Ammon's horn (tissue), 1 donor: ENCODE measurements around the gene HPCAL4.

Experiments
- DNase-seq: peaks from one replicate; pipeline ENCODE4 v3.0.0-alpha.2; 2016; ENCODE audit warnings: low spot score

HPCAL4 gene

GRCh38 chr1:39691383-39692151, at the start of gene HPCAL4:
Gene HPCAL4, minus strand, starts transcription at chr1:39691433. Its CDS starts 6,830 bp downstream, at chr1:39684603.
- DNase-seq: peak; percentile 93

GRCh38 chr1:39738622-39739366, 47.6 kb upstream of the HPCAL4 start, which contains the start of gene PPIE:
Gene PPIE, plus strand, starts transcription at chr1:39738882. Its CDS starts 19 bp downstream, at chr1:39738901.
- DNase-seq: peak; percentile 96

GRCh38 chr1:39737546-39738169, 46.4 kb upstream of the HPCAL4 start:
- no peak for DNase-seq

- DNase-seq: no peak
These were observed 44.5 kb upstream of the HPCAL4 start for GRCh38 chr1:39735731-39736130.

GRCh38 chr1:39733161-39733560, 41.9 kb upstream of the HPCAL4 start:
- peak; percentile 61 for DNase-seq

- no peak for DNase-seq
These were observed 41.5 kb upstream of the HPCAL4 start for GRCh38 chr1:39732730-39733129.

GRCh38 chr1:39729842-39730241, 38.6 kb upstream of the HPCAL4 start:
- no peak for DNase-seq

GRCh38 chr1:39729030-39729429, 37.8 kb upstream of the HPCAL4 start:
- DNase-seq: no peak

DNA sequence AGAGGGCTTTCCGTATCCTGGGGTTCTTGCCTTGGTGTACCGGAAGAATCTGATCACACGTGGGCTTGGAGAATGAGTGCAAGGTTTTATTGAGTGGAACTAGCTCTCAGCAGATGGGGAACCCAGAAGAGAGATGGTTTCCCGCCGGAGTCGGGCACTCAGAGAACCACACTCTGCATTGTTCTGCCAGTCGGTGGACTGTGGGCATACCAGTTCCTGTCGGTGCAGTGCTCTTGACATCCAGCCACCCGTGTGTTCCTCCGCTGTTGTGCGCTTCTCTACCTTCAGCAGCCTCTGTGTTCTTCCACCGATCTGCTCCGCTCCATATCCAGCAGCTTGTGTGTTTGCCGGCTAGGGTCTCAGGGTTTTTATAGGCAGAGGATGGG, 36.7 kb upstream of the HPCAL4 start:
- DNase-seq: no peak

DNA sequence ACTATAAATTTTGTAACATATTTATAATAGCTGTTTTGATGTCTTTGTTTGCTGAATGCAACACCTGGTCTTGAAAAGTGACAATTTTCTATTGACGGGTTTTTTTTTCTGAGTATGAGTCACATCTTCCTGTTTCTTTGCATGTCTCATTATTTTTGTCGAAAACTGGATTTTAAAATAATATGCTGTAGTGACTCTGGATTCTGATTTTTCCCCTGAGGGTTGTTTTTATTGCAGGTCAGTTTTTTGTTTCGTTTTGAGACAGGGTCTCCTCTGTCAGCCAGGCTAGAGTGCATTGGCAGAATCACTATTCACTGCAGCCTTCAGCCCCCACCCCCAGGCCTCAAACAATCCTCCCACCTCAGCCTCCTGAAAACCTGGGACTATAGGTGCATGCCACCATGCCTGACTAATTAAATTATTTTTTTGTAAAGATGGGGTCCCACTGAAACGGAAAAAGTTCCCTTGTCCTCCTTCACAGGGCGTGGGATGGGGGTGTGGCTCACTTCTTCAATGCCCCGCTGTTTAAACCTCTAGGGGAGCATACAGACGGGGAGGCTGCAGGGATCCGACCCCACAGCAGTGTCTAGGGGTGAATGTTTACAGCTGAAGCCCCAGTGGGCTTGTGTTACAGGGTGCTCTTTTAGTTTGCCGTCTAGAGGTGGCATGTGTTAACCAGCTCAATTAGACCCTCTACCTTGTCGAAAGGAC, 36.1 kb upstream of the HPCAL4 start:
- DNase-seq: no peak

- no peak for DNase-seq
These were observed 35.4 kb upstream of the HPCAL4 start for GRCh38 chr1:39726600-39726999.

GRCh38 chr1:39722495-39722894, 31.3 kb upstream of the HPCAL4 start:
- DNase-seq: no peak

- DNase-seq: no peak
These were observed 30.4 kb upstream of the HPCAL4 start for GRCh38 chr1:39721664-39722063.

- no peak for DNase-seq
These were observed 29.1 kb upstream of the HPCAL4 start for GRCh38 chr1:39720094-39720999.

GRCh38 chr1:39717809-39718208, 26.6 kb upstream of the HPCAL4 start:
- no peak for DNase-seq

DNA sequence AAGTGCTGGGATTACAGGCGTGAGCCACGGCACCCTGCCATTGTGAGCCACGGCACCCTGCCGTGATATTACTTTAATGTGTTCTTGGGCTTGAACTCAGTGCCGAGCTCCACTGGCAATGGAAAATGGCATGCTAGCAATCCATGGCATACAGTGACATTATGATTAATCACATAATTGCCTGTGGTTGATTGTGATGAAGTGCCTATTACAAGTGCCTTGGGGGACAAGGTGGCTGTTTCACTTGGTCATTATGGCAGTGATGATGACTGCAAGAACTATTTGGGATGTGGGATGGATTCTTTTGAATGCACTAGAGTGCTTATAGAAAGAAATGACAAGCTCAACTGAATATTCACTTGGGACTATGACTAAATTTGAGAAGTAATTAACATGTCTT, 22.3 kb upstream of the HPCAL4 start:
- DNase-seq: no peak

DNA sequence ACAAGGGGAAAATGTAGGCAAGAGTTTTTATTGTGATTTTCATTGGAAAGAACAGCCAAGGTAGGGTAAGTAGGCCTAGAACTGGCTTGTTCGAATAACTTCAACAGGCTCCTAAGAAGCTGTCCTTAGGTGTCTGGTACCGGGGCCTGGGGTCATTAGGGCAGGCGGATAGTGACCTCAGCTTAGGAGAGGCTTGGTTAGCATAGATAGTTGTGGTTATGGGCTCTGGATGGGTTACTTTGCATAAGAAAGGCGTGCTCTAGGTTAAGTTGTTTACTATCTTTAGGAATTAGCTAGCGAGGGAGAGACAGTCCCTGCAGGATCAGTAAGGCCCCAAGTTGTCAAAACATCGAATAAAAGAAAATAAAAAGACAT, 20.7 kb upstream of the HPCAL4 start:
- DNase-seq: no peak

- DNase-seq: no peak
These were observed 20.1 kb upstream of the HPCAL4 start for GRCh38 chr1:39711104-39711965.

DNA sequence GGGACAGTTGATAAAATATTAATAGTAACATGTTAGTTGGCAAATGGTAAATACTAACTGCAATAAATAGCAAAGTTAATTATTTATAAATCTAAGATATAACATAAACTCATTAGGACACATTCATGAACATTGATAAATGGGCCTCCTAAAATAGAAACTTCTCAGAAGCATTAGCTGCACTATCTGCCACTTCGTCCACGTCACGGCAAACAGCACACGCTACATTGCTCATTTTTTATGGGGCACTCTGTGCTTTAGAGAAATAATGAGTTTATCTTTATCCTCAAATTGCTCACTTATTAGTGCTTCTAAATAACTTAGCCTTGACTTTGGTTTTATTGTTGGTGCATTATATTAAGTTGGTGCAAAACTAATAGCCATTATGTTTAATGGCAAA, 16.3 kb upstream of the HPCAL4 start:
- no peak for DNase-seq

DNA sequence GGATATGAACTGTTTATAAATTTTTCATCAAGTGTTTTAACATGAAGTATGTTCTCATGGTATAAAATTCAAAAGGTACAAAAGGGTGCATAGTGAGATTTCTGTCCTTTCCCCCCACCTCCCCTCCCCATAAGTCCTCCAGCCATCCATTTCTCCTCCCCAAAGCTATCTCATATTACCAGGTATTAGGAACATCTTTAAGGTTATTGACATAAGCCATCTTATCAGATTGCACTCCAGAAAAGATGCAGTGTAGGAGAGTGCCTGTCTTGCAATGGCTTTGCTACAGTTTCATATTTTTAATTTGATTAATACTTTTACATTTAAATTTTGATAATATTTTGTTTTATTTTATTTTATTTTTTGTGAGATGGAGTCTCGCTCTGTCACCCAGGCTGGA, 13.5 kb upstream of the HPCAL4 start:
- no peak for DNase-seq
